Kidney epithelial cell (primary cell): ENCODE results near the gene DGKI. TPM values are rescaled to one million over a fixed set of nuclear protein-coding genes. Genes with fewer than 3 reads are reported as not detected.

Experiments
- DNase-seq: peaks from one replicate; pipeline ENCODE4 v3.0.0-alpha.2; 2010; ENCODE audit warnings: low read depth
- H3K27me3 ChIP-seq: 2 replicates; pipeline ENCODE4 v1.6.0; 2011; ENCODE audit warnings: low read length; ENCODE audit not compliant: control insufficient read depth, insufficient read depth
- H3K36me3 ChIP-seq: 2 replicates; pipeline ENCODE4 v1.5.1; 2011; ENCODE audit warnings: low read length; ENCODE audit not compliant: control insufficient read depth, insufficient read depth
- H3K4me3 ChIP-seq: 2 replicates; pipeline ENCODE4 v1.5.1; 2011; ENCODE audit warnings: low read depth, mild to moderate bottlenecking, control low read depth, low read length
- CTCF ChIP-seq: IDR thresholded peaks from 2 replicates; pipeline ENCODE4 v1.5.1; 2011; ENCODE audit warnings: mild to moderate bottlenecking, moderate library complexity, low read length, control low read depth, inconsistent platforms; ENCODE audit not compliant: insufficient read depth, poor library complexity, severe bottlenecking
- total RNA-seq: library from RNA; depleted of rRNA; stranded (reverse); fragments of >200 nt; gene quantifications from 2 replicates; pipeline ENCODE4 v1.2.3, GENCODE V29; 2015

Gene DGKI
- total RNA-seq, 1 donor from 2014 or later, result 3.5 TPM

- H3K4me3 ChIP-seq, result no peak overlapping the region
- no peaks in the 10 kb centered on the region for H3K27me3 ChIP-seq
- DNase-seq, result no peak
- no peaks in the 10 kb centered on the region for H3K36me3 ChIP-seq
- no peak for TF ChIP-seq CTCF
These were observed 361.0 kb downstream of the DGKI start for GRCh38 chr7:137485818-137486217.

- no peak for TF ChIP-seq CTCF
- H3K27me3 ChIP-seq, result no peaks in the 10 kb centered on the region
- no peak for DNase-seq
These were observed 362.4 kb downstream of the DGKI start for GRCh38 chr7:137484326-137484725.

GRCh38 chr7:137482466-137482865 lies 364.3 kb downstream of the DGKI start:
- TF ChIP-seq CTCF, result no peak
- DNase-seq, result no peak
- Histone ChIP-seq H3K4me3 (no peak overlapping the region), H3K27me3 (no peaks in the 10 kb centered on the region), H3K36me3 (no peaks in the 10 kb centered on the region)

More at GRCh38 chr7:137484326-137484725, 362.4 kb downstream of the DGKI start:
- Histone ChIP-seq H3K4me3 (no peak overlapping the region), H3K36me3 (no peaks in the 10 kb centered on the region)

- H3K36me3 ChIP-seq, result no peaks in the 10 kb centered on the region
- no peak for TF ChIP-seq CTCF
These were observed 365.9 kb downstream of the DGKI start for GRCh38 chr7:137480824-137481365.

GRCh38 chr7:137480401-137480800 lies 366.4 kb downstream of the DGKI start:
- H3K36me3 ChIP-seq, result no peaks in the 10 kb centered on the region
- DNase-seq, result no peak
- no peak overlapping the region for H3K4me3 ChIP-seq
- H3K27me3 ChIP-seq, result no peaks in the 10 kb centered on the region
- no peak for TF ChIP-seq CTCF

More at GRCh38 chr7:137480824-137481365, 365.9 kb downstream of the DGKI start:
- Histone ChIP-seq H3K4me3 (no peak overlapping the region), H3K27me3 (no peaks in the 10 kb centered on the region)
- no peak for DNase-seq

GRCh38 chr7:137476937-137477336 lies 369.8 kb downstream of the DGKI start:
- TF ChIP-seq CTCF, result no peak
- Histone ChIP-seq H3K4me3 (no peak overlapping the region), H3K36me3 (no peaks in the 10 kb centered on the region), H3K27me3 (no peaks in the 10 kb centered on the region)
- DNase-seq, result no peak
